ENCODE measurements around the gene PEX11A.

DNA sequence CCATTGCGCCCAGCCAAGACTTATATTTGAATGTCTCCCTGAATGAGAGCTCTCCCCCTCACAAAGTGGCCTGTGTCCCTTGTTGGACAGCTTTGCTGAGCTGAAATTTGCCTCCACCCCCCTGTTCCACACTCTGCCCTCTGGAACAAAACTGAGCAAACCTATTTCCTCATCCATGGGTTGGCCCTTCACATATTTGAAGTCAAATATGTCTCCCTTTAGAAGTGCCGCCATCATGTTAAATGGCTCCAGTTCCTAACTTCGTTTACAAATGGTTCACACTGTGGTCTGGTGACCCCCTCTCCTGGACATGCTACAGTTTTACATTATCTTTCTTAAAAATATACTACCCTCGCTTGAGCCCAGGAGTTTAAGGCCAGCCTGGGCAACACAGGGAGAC is 16.0 kb downstream of the PEX11A start:
- TF ChIP-seq, protein P1, sequence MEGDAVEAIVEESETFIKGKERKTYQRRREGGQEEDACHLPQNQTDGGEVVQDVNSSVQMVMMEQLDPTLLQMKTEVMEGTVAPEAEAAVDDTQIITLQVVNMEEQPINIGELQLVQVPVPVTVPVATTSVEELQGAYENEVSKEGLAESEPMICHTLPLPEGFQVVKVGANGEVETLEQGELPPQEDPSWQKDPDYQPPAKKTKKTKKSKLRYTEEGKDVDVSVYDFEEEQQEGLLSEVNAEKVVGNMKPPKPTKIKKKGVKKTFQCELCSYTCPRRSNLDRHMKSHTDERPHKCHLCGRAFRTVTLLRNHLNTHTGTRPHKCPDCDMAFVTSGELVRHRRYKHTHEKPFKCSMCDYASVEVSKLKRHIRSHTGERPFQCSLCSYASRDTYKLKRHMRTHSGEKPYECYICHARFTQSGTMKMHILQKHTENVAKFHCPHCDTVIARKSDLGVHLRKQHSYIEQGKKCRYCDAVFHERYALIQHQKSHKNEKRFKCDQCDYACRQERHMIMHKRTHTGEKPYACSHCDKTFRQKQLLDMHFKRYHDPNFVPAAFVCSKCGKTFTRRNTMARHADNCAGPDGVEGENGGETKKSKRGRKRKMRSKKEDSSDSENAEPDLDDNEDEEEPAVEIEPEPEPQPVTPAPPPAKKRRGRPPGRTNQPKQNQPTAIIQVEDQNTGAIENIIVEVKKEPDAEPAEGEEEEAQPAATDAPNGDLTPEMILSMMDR (IDR thresholded peaks at IDR 0.05; ENCODE audit: low read length), result no peak
- no peak for TF ChIP-seq EZH2 (IDR thresholded peaks at IDR 0.05; ENCODE audit: borderline replicate concordance, low read length)

Measured in OCI-LY1 (cell line).